NCI-H1436 (cell line): Measurements from ENCODE around the gene RCC1.
"Not testable (repeated sequence)": the region's sequence is repeated elsewhere in the genome, so short reads cannot be mapped to it uniquely, and the experiment has no call there.

Source experiments
- DNase-seq: peaks from one replicate; lab custom pipeline; 2025; lab: John Stamatoyannopoulos, UW

Gene RCC1

DNA sequence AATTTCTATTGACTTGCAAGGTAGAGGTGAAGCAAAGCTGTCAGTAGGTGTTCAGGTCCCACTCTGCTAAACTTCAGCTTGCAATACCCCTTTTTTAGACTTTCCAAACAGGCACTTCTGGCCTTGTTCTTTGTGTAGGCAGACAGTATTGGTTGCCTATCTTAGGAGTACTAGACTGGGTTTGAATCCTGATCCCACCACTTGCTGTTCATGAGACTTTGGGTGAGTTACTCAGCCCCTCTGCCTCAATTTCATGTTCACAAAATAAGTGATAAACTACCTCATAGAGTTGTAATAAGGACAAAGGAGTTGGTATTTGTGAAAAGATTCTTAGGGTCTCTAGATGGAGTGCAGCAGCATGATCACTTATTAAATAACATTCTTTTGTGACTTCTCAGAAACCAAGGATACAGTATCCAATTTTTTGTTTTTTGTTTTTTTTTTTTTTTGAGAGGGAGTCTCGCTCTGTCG, 5.2 kb downstream of the RCC1 start:
- no peak for DNase-seq

DNA sequence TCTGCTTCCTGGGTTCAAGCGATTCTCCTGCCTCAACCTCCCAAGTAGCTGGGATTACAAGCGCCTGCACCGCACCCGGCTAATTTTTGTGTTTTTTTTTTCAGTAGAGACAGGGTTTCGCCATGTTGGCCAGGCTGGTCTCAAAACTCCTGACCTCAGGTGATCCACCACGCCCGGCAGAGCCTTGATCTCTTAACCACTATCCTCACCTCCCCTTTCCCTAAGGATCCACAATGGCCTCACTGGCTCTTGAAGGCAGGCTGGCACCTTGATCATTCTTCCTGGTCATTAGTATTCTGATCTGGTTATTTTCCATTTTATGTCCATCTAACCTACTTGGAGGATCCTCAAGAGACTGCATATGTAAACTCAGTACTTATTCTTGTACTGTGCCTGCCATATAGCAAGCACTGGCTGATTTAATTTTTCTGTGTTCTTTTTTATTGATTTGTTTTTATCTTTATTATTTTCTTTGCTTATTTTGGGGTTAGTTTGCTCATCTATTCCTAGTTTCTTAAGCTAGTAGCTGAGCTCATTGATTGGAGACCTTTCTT, 6.3 kb downstream of the RCC1 start:
- DNase-seq = no peak

GRCh38 chr1:28514445-28514933, 8.6 kb downstream of the RCC1 start:
- DNase-seq = not testable (repeated sequence)

DNA sequence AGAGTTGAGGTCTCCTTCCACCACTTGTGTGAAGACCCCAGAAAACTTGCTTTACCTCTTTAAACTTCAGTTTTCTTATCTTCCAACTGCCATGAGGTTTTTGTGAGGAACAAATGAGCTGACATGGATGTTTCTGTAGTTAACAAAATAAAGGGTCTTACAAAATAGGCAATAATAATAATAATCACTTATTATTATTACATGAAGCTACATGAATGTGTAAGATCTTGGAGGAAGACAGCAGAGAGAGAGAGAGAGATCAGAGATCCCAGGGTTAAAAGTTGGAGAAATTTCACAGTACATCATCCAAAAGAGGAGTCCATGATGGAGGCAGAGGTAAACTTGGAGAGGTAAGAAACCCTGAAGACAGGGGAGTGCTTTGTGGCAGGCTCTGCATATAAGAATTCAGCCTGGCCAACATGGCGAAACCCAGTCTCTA, 10.7 kb downstream of the RCC1 start:
- DNase-seq = no peak

DNA sequence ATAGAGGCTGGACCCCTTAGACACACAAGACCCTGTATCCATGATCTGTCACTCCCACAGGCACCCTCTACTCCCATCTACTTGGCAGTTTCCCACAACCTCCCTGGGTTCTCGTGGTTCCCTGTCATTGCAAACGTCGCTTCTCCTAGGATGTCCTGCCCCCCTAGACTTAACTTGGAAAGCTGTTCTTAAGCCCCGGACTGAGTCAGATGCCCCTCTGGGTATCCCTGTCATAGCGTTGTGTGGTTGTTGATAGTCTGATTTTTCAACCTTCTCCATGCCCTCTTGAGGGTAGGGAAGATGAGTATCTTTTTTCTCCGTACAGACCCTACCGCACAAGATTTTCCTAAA, 11.8 kb downstream of the RCC1 start:
- DNase-seq = no peak

- DNase-seq = peak; percentile 85
Observed at GRCh38 chr1:28518000-28518744, 12.3 kb downstream of the RCC1 start.

DNA sequence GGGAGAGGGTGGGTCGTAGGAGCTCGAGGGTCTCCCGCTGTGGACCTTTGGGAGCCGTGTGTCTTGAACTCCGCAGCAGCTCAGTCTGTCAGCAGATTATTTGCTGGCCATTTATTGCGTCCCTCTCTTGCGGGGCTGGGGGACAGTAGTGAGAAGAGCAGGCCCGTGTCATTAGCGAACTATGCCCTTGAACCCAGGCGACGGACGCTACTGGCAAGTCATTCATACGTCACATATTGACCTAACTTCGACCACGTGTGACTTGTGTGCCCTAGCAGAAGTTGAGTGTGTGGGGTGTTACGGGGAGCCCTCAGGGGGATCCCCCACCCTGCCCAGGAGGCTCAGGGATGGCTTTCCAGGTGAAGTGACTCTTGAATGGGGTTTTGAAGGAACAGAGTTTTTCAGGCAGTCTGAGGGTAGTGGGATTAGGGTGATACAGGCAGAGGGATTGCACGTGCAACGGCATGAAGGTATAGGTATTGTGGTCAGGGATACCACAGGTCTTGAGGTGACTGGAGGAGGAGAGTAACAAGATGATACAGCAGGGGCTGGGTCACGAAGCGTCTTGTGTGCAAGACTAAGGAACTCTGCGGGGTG, 13.0 kb downstream of the RCC1 start:
- DNase-seq = no peak

DNA sequence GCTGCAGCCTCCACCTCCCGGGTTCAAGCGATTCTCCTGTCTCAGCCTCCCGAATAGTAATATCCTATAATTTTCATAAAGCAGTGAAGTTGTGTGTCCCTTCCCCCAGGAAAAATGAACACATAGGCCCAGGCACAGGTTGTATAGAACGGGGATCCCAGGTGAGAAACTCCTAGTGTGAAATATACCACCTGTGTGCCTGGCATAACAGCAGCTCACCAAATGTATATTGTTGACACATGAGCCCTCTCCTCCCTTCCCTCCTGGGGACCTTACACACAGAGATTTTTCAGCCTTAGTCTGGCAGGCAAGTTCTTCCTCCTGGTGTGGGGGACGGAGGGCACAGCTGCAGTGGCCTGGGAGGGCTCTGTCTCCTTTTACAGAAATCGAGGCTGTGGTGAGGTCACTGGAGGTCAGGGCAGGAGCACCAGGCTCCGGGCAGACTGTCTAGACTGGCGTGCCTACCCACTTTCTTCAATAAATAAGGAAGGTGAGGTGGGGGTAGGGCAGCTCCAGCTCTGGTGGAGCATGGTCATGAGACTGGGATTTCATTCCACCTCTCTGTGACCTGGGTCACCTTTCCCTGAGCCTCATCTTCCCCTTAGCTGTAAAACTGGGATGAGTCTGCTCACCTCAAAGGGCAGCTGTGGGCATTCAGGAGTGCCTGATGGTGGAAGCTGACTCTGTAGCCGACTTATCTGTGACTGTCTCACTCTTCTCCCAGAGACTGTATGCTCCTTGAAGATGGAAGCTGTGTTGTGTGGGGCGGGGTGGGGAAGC, 14.3 kb downstream of the RCC1 start:
- DNase-seq = no peak

DNA sequence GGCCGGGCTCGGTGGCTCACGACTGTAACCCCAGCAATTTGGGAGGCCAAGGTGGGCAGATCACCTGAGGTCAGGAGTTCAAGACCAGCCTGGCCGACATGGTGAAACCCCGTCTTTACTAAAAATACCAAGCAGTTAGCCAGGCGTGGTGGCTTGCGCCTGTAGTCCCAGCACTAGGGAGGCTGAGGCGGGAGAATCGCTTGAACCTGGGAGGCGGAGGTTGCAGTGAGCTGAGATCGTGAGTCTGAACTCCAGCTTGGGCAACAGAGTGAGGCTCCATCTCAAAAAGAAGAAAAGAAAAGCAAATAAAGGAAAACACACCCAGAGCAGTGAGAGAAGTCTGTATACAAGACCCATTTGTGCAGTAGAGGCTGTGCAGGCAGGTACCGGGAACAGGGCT, 15.0 kb downstream of the RCC1 start:
- not testable (repeated sequence) for DNase-seq

DNA sequence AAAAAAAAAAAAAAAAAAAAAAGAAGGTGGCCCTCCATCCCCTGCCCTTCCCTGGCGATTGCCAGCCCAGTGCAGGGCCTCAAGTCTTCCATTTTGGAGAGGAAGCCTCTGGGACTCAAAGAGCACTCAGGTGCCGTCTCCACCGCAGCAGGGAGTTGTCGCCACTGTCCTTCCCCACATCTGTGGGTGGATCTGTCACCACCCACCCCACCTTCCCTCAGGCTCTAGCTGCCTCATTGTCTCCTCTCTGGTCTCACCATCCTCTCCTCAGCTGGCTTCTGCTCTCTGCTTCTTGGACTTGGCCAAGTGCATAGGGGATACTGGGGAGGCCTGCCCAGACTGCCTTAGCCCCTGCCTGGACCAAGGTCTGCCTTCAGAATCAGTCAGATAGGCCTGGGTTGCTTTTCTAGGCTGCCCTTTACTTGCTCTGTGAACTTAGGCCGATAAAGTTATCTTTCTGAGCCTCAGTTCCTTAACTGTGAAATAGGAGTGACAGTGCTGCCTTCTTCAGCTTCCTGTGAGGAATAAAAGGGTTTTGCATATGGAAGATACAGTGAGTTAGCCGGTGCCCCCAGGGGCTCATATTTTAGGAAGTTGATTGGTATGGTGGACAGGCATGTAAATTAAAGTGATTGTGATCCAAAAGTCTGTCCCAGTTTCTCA, 15.8 kb downstream of the RCC1 start:
- DNase-seq = no peak

- not testable (repeated sequence) for DNase-seq
Observed at GRCh38 chr1:28522537-28522936, 16.7 kb downstream of the RCC1 start.

- DNase-seq = not testable (repeated sequence)
Observed at GRCh38 chr1:28525002-28525642, 19.3 kb downstream of the RCC1 start.

DNA sequence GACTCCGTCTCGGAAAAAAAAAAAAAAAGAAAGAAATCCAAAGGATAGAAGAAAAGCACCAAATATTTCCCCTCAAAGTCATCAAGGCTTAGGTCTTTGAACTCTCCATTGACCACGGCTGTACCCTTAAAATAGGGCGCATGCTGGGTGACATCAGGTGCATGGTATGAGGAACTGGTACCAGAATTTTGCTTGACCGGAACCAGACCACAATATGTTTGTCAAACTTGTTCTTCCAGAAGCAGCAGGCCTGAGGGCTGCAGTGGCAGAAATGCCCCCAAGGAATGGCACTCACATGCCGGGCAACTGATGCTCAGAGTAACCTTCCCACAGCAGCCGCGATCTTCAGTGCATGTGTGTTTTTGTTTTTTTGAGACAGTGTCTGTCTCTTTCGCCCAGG, 21.0 kb downstream of the RCC1 start:
- DNase-seq = no peak

DNA sequence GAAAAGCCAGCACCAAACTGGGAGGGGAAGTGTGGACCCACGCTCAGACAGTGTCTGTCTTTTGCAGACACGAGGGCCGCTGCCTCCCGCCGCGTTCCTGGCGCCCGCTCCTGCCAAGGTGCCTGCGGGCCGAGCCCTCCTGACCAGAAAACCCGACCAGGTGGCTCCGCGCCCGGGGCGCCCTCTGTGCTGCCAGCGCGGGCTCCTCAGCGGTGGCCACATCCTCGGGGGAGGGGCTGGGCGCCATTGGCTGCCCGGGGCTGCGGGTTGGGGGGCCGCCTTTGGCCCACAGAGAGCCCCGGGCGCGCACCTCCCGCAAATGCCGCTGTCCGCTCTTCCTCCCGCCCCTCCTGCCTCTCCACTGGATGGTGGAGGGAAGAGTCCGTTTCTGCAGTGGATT, 24.6 kb downstream of the RCC1 start:
- no peak for DNase-seq

DNA sequence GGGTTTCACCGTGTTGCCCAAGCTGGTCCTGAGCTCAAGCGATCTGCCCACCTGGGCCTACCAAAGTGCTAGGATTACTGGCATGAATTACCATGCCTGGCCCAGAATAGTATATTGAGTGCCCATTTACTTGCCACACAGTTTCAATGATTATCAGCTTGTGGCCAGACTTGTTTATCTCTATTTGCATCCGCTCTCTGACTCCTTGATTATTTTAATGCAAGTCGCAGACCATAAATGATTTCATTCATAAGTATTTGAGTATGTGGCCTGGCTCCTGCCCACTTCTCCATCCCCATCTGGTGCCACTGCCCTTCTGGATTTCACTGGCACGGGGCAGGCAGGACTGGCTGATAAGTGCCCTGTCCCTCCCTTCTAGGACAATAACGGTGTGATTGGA, 28.8 kb downstream of the RCC1 start:
- DNase-seq = no peak

- DNase-seq = no peak
Observed at GRCh38 chr1:28535180-28535579, 29.3 kb downstream of the RCC1 start.

DNA sequence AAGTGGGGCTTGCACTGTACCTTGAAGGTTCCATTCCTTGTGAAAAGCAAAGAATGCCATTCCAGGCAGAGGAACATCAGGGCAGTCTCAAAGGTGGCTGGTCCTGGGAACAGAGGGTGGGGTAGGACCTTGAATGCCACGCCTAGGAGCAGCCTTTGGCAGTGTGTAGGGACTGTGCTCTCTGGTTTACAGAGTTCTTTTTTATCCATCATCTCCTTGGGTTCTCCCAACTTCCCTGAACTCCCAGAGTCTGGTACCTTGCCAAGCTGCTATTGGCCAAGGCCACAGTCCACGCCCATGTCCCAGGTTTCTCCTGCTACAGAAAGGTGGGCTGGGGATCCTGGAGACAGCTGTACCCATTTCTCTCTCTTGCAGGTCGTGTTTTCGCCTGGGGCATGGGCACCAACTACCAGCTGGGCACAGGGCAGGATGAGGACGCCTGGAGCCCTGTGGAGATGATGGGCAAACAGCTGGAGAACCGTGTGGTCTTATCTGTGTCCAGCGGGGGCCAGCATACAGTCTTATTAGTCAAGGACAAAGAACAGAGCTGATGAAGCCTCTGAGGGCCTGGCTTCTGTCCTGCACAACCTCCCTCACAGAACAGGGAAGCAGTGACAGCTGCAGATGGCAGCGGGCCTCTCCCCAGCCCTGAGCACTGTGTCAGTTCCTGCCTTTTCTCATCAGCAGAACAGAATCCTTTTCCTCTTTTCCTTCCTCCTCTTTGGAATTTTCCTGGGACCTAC, 31.8 kb downstream of the RCC1 start:
- DNase-seq = no peak

GRCh38 chr1:28538286-28538685, 32.4 kb downstream of the RCC1 start:
- DNase-seq = no peak

GRCh38 chr1:28540651-28541050, 34.8 kb downstream of the RCC1 start:
- no peak for DNase-seq

- DNase-seq = not testable (repeated sequence)
Observed at GRCh38 chr1:28541414-28542015, 35.7 kb downstream of the RCC1 start.
